Heart left ventricle (tissue), 13 donors: Measurements from ENCODE around the gene ZNF536.

ENCODE experiments used
- CTCF ChIP-seq, 12 donors: fragments of 200-600 bp; sonication (generic) in 4 of 12; IDR thresholded peaks; one replicate each; pipeline versions ENCODE4 v1.5.0 to v1.8.0; 2018 to 2022; ENCODE audit warnings: antibody characterized with exemption in 12 of 12, mild to moderate bottlenecking in 5 of 12
- POLR2A ChIP-seq, 2 donors: fragments of 450-650 bp; IDR thresholded peaks; one replicate each; pipeline ENCODE4 v1.6.1; 2017; ENCODE audit warnings: antibody characterized with exemption in 2 of 2, mild to moderate bottlenecking in 2 of 2, moderate library complexity in 2 of 2
- donor health status: ischemic (EF 13 %, LVEDD 7.1; RV severe dilation, severe dysfunction).
- donor health status: DM: no; HTN: yes; CAD: no.
- donor health status: DM: no; HTN: no; CAD: no.
- donor health status: ischemic (EF 25% LVEDD 6.9; RV normal size, moderate dysfunction).
- donor health status: ischemic (EF 25% LVEDD 5.7; RV mildly dilated, moderate dysfunction).
- donor health status: ischemic (EF 35%, LVEDD 5.7; RV mildly dilated, moderate dysfunction).
- donor health status: nonischemic (EF 11% LVEDD 7.7; RV severe dilation, severe dysfunction).
- donor health status: DM: yes; HTN: yes; CAD: no.
- donor health status: PGD.
- donor health status: ischemic (EF 29% LVEDD 5.4; RV normal size, mild dysfunction).
- donor health status: nonischemic (EF 23%, LVEDD 6.1; RV moderate dilation, normal function).

GRCh38 chr19:30361721-30362120, 10.5 kb upstream of the ZNF536 start:
- TF ChIP-seq CTCF (IDR thresholded peaks at IDR 0.05) (no peak), POLR2A (IDR thresholded peaks at IDR 0.05) (no peak)
